ENCODE measurements around the gene SDK2. TPM values are rescaled to one million over a fixed set of nuclear protein-coding genes. Genes with fewer than 3 reads are reported as not detected.

The SDK2 gene
- total RNA-seq, 2 donors from 2014 or later, result 0.08 to 0.14 TPM

- H3K4me3 Mint-ChIP-seq, result no peak overlapping the region
- H3K27me3 Mint-ChIP-seq, result peaks cover 0 to 4% of the 10 kb centered on the region in 2 donors
- DNase-seq (ENCODE audit: low spot score) (no peak), ATAC-seq (no peak)
- H3K36me3 Mint-ChIP-seq, result no peaks in the 10 kb centered on the region
- H3K9me3 Mint-ChIP-seq, result no peaks in the 10 kb centered on the region
- H3K27ac Mint-ChIP-seq, result no peak overlapping the region
- no peaks in the 10 kb centered on the region for H3K4me1 Mint-ChIP-seq (ENCODE audit: low read depth in 2 of 2)
Measured at GRCh38 chr17:73364155-73364522, 280.1 kb downstream of the SDK2 start.

GRCh38 chr17:73363442-73364154 lies 280.6 kb downstream of the SDK2 start:
- Mint-ChIP-seq H3K4me3 (no peak overlapping the region), H3K4me1 (ENCODE audit: low read depth in 2 of 2) (no peaks in the 10 kb centered on the region), H3K27ac (no peak overlapping the region), H3K36me3 (no peaks in the 10 kb centered on the region), H3K27me3 (peaks cover 0 to 4% of the 10 kb centered on the region in 2 donors), H3K9me3 (no peaks in the 10 kb centered on the region)
- DNase-seq (ENCODE audit: low spot score), result no peak
- ATAC-seq, result no peak

- Mint-ChIP-seq H3K4me1 (ENCODE audit: low read depth in 2 of 2) (no peaks in the 10 kb centered on the region), H3K9me3 (no peaks in the 10 kb centered on the region), H3K36me3 (no peaks in the 10 kb centered on the region), H3K27me3 (peaks cover 0 to 4% of the 10 kb centered on the region in 2 donors), H3K4me3 (no peak overlapping the region), H3K27ac (no peak overlapping the region)
- ATAC-seq (no peak), DNase-seq (ENCODE audit: low spot score) (no peak)
Measured at GRCh38 chr17:73362697-73363096, 281.5 kb downstream of the SDK2 start.

GRCh38 chr17:73360961-73361761 lies 283.1 kb downstream of the SDK2 start:
- no peak for ATAC-seq
- peaks cover 0 to 4% of the 10 kb centered on the region in 2 donors for H3K27me3 Mint-ChIP-seq
- H3K9me3 Mint-ChIP-seq, result no peaks in the 10 kb centered on the region
- H3K4me1 Mint-ChIP-seq (ENCODE audit: low read depth in 2 of 2), result no peaks in the 10 kb centered on the region
- H3K36me3 Mint-ChIP-seq, result no peaks in the 10 kb centered on the region
- H3K27ac Mint-ChIP-seq, result no peak overlapping the region
- DNase-seq (ENCODE audit: low spot score), result no peak
- H3K4me3 Mint-ChIP-seq, result no peak overlapping the region

- Mint-ChIP-seq H3K27ac (no peak overlapping the region), H3K9me3 (no peaks in the 10 kb centered on the region), H3K4me3 (no peak overlapping the region), H3K27me3 (peaks cover 0 to 1% of the 10 kb centered on the region in 2 donors), H3K4me1 (ENCODE audit: low read depth in 2 of 2) (no peaks in the 10 kb centered on the region), H3K36me3 (no peaks in the 10 kb centered on the region)
- no peak for DNase-seq (ENCODE audit: low spot score)
- no peak for ATAC-seq
Measured at GRCh38 chr17:73359987-73360410, 284.2 kb downstream of the SDK2 start.

- Mint-ChIP-seq H3K36me3 (no peaks in the 10 kb centered on the region), H3K27me3 (no peaks in the 10 kb centered on the region)
Measured at GRCh38 chr17:73359352-73359751, 284.9 kb downstream of the SDK2 start.

GRCh38 chr17:73358668-73359067 lies 285.6 kb downstream of the SDK2 start:
- H3K27me3 Mint-ChIP-seq, result no peaks in the 10 kb centered on the region
- no peaks in the 10 kb centered on the region for H3K36me3 Mint-ChIP-seq
- no peaks in the 10 kb centered on the region for H3K4me1 Mint-ChIP-seq (ENCODE audit: low read depth in 2 of 2)
- H3K27ac Mint-ChIP-seq, result no peak overlapping the region
- no peaks in the 10 kb centered on the region for H3K9me3 Mint-ChIP-seq
- H3K4me3 Mint-ChIP-seq, result no peak overlapping the region
- peak in 1 of 2 donors; percentile 12 for ATAC-seq
- no peak for DNase-seq (ENCODE audit: low spot score)

More at GRCh38 chr17:73359352-73359751, 284.9 kb downstream of the SDK2 start:
- Mint-ChIP-seq H3K27ac (no peak overlapping the region), H3K9me3 (no peaks in the 10 kb centered on the region), H3K4me3 (no peak overlapping the region), H3K4me1 (ENCODE audit: low read depth in 2 of 2) (no peaks in the 10 kb centered on the region)
- ATAC-seq (peak in 1 of 2 donors; percentile 25), DNase-seq (ENCODE audit: low spot score) (no peak)

- no peak for DNase-seq (ENCODE audit: low spot score)
- no peak overlapping the region for H3K4me3 Mint-ChIP-seq
- no peaks in the 10 kb centered on the region for H3K27me3 Mint-ChIP-seq
- no peaks in the 10 kb centered on the region for H3K36me3 Mint-ChIP-seq
- ATAC-seq, result no peak
- no peaks in the 10 kb centered on the region for H3K4me1 Mint-ChIP-seq (ENCODE audit: low read depth in 2 of 2)
- H3K27ac Mint-ChIP-seq, result no peak overlapping the region
- no peaks in the 10 kb centered on the region for H3K9me3 Mint-ChIP-seq
Measured at GRCh38 chr17:73357981-73358380, 286.3 kb downstream of the SDK2 start.

- no peaks in the 10 kb centered on the region for H3K9me3 Mint-ChIP-seq
- no peaks in the 10 kb centered on the region for H3K27me3 Mint-ChIP-seq
- ATAC-seq (no peak), DNase-seq (ENCODE audit: low spot score) (no peak)
- no peaks in the 10 kb centered on the region for H3K36me3 Mint-ChIP-seq
- H3K4me1 Mint-ChIP-seq (ENCODE audit: low read depth in 2 of 2), result no peaks in the 10 kb centered on the region
- H3K4me3 Mint-ChIP-seq, result no peak overlapping the region
- H3K27ac Mint-ChIP-seq, result no peak overlapping the region
Measured at GRCh38 chr17:73357318-73357717, 286.9 kb downstream of the SDK2 start.

- H3K36me3 Mint-ChIP-seq, result no peaks in the 10 kb centered on the region
- no peak for ATAC-seq
- no peak overlapping the region for H3K27ac Mint-ChIP-seq
- H3K4me1 Mint-ChIP-seq (ENCODE audit: low read depth in 2 of 2), result no peaks in the 10 kb centered on the region
- H3K9me3 Mint-ChIP-seq, result no peaks in the 10 kb centered on the region
- no peak for DNase-seq (ENCODE audit: low spot score)
- no peak overlapping the region for H3K4me3 Mint-ChIP-seq
- H3K27me3 Mint-ChIP-seq, result no peaks in the 10 kb centered on the region
Measured at GRCh38 chr17:73356561-73357170, 287.6 kb downstream of the SDK2 start.

- Mint-ChIP-seq H3K4me1 (ENCODE audit: low read depth in 2 of 2) (no peaks in the 10 kb centered on the region), H3K36me3 (no peaks in the 10 kb centered on the region), H3K27ac (no peak overlapping the region), H3K27me3 (no peaks in the 10 kb centered on the region), H3K9me3 (no peaks in the 10 kb centered on the region), H3K4me3 (no peak overlapping the region)
- DNase-seq (ENCODE audit: low spot score) (no peak), ATAC-seq (peak in 1 of 2 donors; percentile 37)
Measured at GRCh38 chr17:73354423-73355284, 289.6 kb downstream of the SDK2 start.

GRCh38 chr17:73352261-73352660 lies 292.0 kb downstream of the SDK2 start:
- no peak overlapping the region for H3K27ac Mint-ChIP-seq
- ATAC-seq (no peak), DNase-seq (ENCODE audit: low spot score) (no peak)
- H3K4me1 Mint-ChIP-seq (ENCODE audit: low read depth in 2 of 2), result no peaks in the 10 kb centered on the region
- H3K36me3 Mint-ChIP-seq, result no peaks in the 10 kb centered on the region
- H3K27me3 Mint-ChIP-seq, result no peaks in the 10 kb centered on the region
- H3K4me3 Mint-ChIP-seq, result no peak overlapping the region
- H3K9me3 Mint-ChIP-seq, result no peaks in the 10 kb centered on the region

GRCh38 chr17:73351764-73352163 lies 292.5 kb downstream of the SDK2 start:
- H3K36me3 Mint-ChIP-seq, result no peaks in the 10 kb centered on the region
- H3K27ac Mint-ChIP-seq, result no peak overlapping the region

More at GRCh38 chr17:73351764-73352163, 292.5 kb downstream of the SDK2 start:
- ATAC-seq (no peak), DNase-seq (ENCODE audit: low spot score) (no peak)
- Mint-ChIP-seq H3K27me3 (no peaks in the 10 kb centered on the region), H3K4me1 (ENCODE audit: low read depth in 2 of 2) (no peaks in the 10 kb centered on the region), H3K9me3 (no peaks in the 10 kb centered on the region), H3K4me3 (no peak overlapping the region)

Measured in natural killer cell treated with Interleukin-12 subunit alpha and Interleukin-12 subunit beta and Interleukin-15 and Interleukin-18, amount 100 ng/mL, for 72 hours (primary cell).